Right atrium auricular region (tissue), 2 donors: ENCODE data around the gene TMEM87B. TPM values are rescaled to one million over a fixed set of nuclear protein-coding genes. Genes with fewer than 3 reads are reported as not detected.
"Not testable (repeated sequence)": the region's sequence is repeated elsewhere in the genome, so short reads cannot be mapped to it uniquely, and the experiment has no call there.

Experiments used
- DNase-seq: peaks from one replicate; pipeline ENCODE4 v3.0.0-alpha.2; 2019; ENCODE audit warnings: low spot score
- H3K27ac ChIP-seq, 2 donors: fragments of 200-600 bp; sonication (generic); 1 replicate in 1 of 2; 2 replicates in 1 of 2; pipeline ENCODE4 v1.5.1; 2016 to 2019
- H3K27me3 ChIP-seq, 2 donors: fragments of 200-600 bp; sonication (generic); one replicate each; pipeline versions ENCODE4 v1.5.1 to v1.6.0; 2017 to 2019
- H3K36me3 ChIP-seq: fragments of 200-600 bp; sonication (generic); one replicate; pipeline ENCODE4 v1.5.1; 2016
- H3K4me1 ChIP-seq, 2 donors: fragments of 200-600 bp; sonication (generic); one replicate each; pipeline versions ENCODE4 v1.5.1 to v1.6.0; 2017 to 2019
- H3K4me3 ChIP-seq, 2 donors: fragments of 200-600 bp; sonication (generic); 1 replicate in 1 of 2; 2 replicates in 1 of 2; pipeline ENCODE4 v1.5.1; 2017 to 2019; ENCODE audit warnings: mild to moderate bottlenecking in 1 of 2, moderate library complexity in 1 of 2
- H3K9me3 ChIP-seq, 2 donors: fragments of 200-600 bp; sonication (generic); one replicate each; pipeline ENCODE4 v1.5.1; 2019
- total RNA-seq, 2 donors: library from RNA; depleted of rRNA; stranded (reverse); fragments of >200 nt; gene quantifications; one replicate each; pipeline ENCODE4 v1.1.0, GENCODE V29; 2016
- TF ChIP-seq, protein P1 (sequence below), 2 donors: fragments of 200-600 bp; sonication (generic); IDR thresholded peaks; one replicate each; pipeline ENCODE4 v1.5.1; 2019; ENCODE audit warnings: antibody characterized with exemption in 2 of 2

Gene TMEM87B
- total RNA-seq, 2 donors from 2014 or later, result 7.7 to 8.8 TPM

DNA sequence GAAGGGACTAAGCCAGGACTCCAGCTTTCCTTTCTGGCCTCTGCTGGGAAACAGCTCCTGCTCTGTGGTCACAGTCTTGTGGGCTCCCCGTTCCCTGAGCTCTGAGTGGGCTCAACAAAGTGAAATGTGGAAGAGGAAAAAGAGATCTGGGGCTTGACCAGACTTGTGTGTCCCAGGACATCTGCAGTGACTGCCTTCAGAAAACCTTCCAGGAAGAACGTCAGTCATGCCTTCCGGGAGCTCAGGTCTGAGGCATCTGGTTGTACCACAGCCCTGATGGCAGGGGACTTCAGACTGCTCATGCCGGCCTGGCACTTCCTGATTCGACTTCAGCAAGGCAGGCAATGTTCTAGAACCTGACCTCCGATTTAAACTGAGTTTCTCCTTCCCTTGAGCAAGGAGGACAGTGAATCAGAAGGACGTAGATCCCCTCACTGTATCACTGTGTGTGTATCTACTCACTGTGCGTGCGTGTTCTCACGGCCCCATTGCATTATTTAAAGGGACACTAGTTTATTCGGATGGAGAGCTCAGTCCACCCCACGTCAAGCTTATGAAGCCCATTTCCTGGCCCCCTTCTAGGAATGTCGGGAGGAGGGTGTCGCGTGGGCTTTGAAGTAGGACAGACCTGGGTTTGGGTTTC, 82.6 kb downstream of the TMEM87B start:
- TF ChIP-seq, protein P1, sequence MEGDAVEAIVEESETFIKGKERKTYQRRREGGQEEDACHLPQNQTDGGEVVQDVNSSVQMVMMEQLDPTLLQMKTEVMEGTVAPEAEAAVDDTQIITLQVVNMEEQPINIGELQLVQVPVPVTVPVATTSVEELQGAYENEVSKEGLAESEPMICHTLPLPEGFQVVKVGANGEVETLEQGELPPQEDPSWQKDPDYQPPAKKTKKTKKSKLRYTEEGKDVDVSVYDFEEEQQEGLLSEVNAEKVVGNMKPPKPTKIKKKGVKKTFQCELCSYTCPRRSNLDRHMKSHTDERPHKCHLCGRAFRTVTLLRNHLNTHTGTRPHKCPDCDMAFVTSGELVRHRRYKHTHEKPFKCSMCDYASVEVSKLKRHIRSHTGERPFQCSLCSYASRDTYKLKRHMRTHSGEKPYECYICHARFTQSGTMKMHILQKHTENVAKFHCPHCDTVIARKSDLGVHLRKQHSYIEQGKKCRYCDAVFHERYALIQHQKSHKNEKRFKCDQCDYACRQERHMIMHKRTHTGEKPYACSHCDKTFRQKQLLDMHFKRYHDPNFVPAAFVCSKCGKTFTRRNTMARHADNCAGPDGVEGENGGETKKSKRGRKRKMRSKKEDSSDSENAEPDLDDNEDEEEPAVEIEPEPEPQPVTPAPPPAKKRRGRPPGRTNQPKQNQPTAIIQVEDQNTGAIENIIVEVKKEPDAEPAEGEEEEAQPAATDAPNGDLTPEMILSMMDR (IDR thresholded peaks at IDR 0.05), result no peak
- peak overlapping the region; percentile 46 to 57 for H3K4me3 ChIP-seq
- H3K9me3 ChIP-seq, result peaks cover 0 to 6% of the 10 kb centered on the region in 2 donors
- H3K27ac ChIP-seq, result no peak overlapping the region
- H3K36me3 ChIP-seq, result no peaks in the 10 kb centered on the region
- H3K4me1 ChIP-seq, result peaks cover 0 to 10% of the 10 kb centered on the region in 2 donors
- peak; percentile 57 for DNase-seq
- H3K27me3 ChIP-seq, result no peaks in the 10 kb centered on the region

DNA sequence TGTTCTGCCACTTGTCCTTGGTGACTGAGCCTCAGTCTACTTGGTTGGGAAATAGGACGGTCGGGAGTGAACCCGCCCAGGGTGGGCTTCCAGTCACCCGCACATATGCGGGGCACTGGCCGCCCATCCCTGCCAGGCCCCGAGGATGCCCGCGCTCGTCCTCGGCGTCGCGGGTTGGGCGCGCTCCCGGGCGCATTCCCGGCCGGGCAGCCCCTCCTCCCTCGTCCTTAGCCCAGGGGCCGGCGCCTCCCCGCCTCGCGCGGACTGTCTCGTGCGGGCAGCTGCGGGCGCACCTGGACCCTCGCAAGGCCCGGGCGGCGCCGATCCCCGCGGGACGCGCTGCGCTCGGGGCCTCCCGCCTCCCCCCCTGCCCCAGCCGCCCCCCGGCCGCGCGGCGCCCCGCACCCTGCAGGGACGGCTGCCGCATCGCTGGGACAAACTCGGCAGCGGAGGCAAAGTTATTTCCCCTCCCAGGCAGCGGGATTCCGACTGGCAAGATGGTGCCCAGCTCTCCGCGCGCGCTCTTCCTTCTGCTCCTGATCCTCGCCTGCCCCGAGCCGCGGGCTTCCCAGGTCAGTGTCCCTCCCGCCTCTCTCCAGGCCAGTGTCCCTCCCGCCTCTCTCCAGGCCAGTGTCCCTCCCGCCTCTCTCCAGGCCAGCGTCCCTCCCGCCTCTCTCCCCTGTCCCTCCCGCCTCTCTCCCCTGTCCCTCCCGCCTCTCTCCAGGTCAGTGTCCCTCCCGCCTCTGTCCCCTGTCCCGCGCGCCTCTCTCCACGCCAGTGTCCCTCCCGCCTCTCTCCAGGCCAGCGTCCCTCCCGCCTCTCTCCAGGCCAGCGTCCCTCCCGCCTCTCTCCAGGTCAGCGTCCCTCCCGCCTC, 83.3 kb downstream of the TMEM87B start, which contains the start of gene FBLN7:
Gene FBLN7 (plus strand): TSS at position 227 of the 874 bp plus-strand sequence. CDS start 271 bp downstream, at position 498.
- TF ChIP-seq, protein P1 (IDR thresholded peaks at IDR 0.05), result no peak
- Histone ChIP-seq H3K27me3 (no peaks in the 10 kb centered on the region), H3K27ac (no peak within 1 kb of the TSS), H3K4me1 (peaks cover 0 to 10% of the 10 kb centered on the region in 2 donors), H3K9me3 (peaks cover 0 to under 1% of the 10 kb centered on the region in 2 donors), H3K36me3 (no peaks in the 10 kb centered on the region), H3K4me3 (peak within 1 kb of the TSS; percentile 46 to 57)
- DNase-seq, result peak; percentile 50

DNA sequence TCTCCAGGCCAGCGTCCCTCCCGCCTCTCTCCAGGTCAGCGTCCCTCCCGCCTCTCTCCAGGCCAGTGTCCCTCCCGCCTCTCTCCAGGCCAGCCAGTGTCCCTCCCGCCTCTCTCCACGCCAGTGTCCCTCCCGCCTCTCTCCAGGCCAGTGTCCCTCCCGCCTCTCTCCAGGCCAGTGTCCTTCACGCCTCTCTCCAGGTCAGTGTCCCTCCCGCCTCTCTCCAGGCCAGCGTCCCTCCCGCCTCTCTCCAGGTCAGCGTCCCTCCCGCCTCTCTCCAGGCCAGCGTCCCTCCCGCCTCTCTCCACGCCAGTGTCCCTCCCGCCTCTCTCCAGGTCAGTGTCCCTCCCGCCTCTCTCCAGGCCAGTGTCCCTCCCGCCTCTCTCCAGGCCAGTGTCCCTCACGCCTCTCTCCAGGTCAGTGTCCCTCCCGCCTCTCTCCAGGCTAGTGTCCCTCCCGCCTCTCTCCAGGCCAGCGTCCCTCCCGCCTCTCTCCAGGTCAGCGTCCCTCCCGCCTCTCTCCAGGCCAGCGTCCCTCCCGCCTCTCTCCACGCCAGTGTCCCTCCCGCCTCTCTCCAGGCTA, 84.1 kb downstream of the TMEM87B start:
- not testable (repeated sequence) for H3K4me1 ChIP-seq, H3K36me3 ChIP-seq, H3K27ac ChIP-seq, H3K9me3 ChIP-seq, H3K27me3 ChIP-seq
- H3K4me3 ChIP-seq, result peak overlapping the region; percentile 46 to 57
- peak; percentile 23 for DNase-seq

DNA sequence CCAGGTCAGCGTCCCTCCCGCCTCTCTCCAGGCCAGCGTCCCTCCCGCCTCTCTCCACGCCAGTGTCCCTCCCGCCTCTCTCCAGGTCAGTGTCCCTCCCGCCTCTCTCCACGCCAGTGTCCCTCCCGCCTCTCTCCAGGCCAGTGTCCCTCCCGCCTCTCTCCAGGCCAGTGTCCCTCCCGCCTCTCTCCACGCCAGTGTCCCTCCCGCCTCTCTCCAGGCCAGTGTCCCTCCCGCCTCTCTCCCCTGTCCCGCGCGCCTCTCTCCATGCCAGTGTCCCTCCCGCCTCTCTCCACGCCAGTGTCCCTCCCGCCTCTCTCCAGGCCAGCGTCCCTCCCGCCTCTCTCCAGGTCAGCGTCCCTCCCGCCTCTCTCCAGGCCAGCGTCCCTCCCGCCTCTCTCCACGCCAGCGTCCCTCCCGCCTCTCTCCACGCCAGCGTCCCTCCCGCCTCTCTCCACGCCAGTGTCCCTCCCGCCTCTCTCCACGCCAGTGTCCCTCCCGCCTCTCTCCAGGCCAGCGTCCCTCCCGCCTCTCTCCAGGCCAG, 84.7 kb downstream of the TMEM87B start:
- peak; percentile 44 for DNase-seq
- not testable (repeated sequence) for H3K27ac ChIP-seq, H3K4me1 ChIP-seq, H3K27me3 ChIP-seq, H3K36me3 ChIP-seq, H3K9me3 ChIP-seq
- peak overlapping the region; percentile 1 to 40 for H3K4me3 ChIP-seq

DNA sequence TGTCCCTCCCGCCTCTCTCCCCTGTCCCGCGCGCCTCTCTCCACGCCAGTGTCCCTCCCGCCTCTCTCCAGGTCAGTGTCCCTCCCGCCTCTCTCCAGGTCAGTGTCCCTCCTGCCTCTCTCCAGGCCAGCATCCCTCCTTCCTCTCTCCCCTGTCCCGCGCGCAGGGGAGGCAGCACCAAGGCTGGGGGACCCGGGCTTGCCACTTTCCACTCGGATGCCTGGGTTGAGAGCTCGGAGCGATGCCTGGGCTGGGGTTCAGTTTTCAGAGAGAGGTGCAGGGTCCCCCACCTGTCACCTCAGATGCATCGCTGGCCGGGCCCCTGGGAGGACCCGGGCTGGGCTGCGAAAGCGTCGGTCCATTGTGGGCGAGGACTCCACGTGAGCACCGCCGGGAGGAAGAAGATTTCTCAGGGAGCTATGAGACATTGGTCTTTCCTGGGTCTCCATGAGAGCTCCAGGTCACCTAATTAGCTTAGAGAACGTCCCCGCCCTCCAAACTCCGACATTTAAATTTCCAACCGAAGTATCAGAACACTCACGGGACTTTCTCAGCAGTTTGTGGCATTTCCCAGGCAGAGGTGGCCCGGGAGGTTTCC, 85.2 kb downstream of the TMEM87B start:
- Histone ChIP-seq H3K4me3 (peak overlapping the region in 1 of 2 donors; percentile 40), H3K4me1 (peaks cover 0 to 10% of the 10 kb centered on the region in 2 donors), H3K27me3 (no peaks in the 10 kb centered on the region), H3K27ac (peak overlapping the region in 1 of 2 donors; percentile 48), H3K9me3 (no peaks in the 10 kb centered on the region), H3K36me3 (no peaks in the 10 kb centered on the region)
- DNase-seq, result peak; percentile 55
- TF ChIP-seq, protein P1 (IDR thresholded peaks at IDR 0.05), result no peak

DNA sequence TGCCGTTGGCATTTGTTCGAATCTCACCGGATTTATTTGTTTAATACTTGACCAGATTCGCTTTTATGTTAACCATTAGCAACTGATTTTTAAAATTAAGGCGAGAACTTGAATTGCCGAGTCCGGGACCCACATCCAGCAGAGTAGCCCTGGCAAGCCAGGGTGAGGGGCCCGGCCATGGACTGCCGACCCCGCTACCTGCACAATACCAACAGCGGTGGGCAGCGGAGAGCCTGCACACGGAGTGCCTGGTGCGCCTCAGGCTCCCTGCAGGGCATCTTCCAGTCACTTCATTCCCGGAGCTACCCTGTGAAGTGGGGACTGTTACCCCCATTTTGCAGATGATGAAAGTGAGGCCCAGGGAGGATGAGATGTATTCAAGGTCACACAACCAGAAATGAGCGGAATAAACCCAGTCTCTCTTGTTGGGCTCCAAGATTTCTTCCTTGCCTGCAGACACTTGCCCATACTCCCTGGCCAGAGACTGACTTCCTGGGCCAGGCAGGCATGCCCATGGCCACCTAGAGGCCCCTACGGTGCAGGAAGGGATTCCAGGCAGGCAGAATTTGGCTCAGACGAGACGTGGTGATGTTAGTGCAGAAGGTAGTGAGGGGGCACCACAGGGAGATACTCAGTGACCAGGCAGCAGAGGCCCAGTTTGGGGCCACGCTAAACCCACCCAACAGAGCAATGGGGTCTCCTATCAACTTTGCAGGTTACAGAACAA, 86.0 kb downstream of the TMEM87B start:
- peak; percentile 34 for DNase-seq
- no peaks in the 10 kb centered on the region for H3K36me3 ChIP-seq

More for the DNA sequence above, 86.0 kb downstream of the TMEM87B start:
- Histone ChIP-seq H3K4me1 (peaks cover 0 to 10% of the 10 kb centered on the region in 2 donors), H3K4me3 (no peak overlapping the region), H3K27me3 (no peaks in the 10 kb centered on the region), H3K9me3 (no peaks in the 10 kb centered on the region), H3K27ac (no peak overlapping the region)
- TF ChIP-seq, protein P1 (IDR thresholded peaks at IDR 0.05), result no peak
